Cardiac fibroblast (primary cell): ENCODE results near the gene SLC8A1.

Source experiments
- DNase-seq, 2 donors: peaks; one replicate each; pipeline versions ENCODE4 v3.0.0 to v3.0.0-alpha.2; 2010; ENCODE audit warnings: low read depth in 2 of 2
- H3K4me3 ChIP-seq, 2 donors: replicated peaks in 1 of 2; 1 replicate in 1 of 2; 2 replicates in 1 of 2; pipeline ENCODE4 v1.5.1; 2011; ENCODE audit warnings: low read depth in 2 of 2, low read length in 2 of 2, mild to moderate bottlenecking in 2 of 2, moderate library complexity in 1 of 2
- CTCF ChIP-seq: IDR thresholded peaks from one replicate; pipeline ENCODE4 v1.5.1; 2011; ENCODE audit warnings: low read depth, mild to moderate bottlenecking, low read length, inconsistent platforms

Gene SLC8A1

DNA sequence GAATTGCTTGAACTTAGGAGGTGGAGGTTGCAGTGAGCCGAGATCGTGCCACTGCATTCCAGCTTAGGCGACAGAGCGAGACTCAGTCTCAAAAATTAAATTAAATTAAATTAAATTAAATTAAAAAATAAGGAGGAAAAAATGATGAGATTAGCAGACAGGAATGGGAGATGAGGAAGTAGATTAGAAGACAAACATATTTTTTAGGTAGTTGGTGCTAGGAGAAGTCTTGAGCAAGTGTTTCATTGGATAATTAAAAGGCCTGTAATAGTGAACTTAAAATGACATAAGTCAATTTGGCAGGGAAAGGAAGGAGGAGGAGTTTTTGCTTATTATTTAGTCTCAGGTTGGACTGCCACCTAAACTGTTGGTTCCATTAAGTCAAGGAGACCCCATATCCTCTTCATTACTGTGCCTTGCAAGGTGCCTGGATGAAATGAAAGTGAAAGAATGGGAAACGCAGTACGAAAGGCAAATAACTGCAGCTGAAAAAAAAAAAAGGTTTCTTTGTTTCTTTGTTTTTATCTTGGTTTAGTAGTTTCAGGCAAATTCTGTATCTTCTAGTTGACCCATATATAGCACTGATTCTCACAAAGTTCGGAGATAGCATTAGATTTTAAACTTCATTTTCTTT lies 162.0 kb downstream of the SLC8A1 start:
- no peak overlapping the region for H3K4me3 ChIP-seq
- TF ChIP-seq CTCF: no peak
- DNase-seq: no peak

- H3K4me3 ChIP-seq: no peak overlapping the region
- no peak for TF ChIP-seq CTCF
- no peak for DNase-seq
Observed at GRCh38 chr2:40287773-40288172, 164.1 kb downstream of the SLC8A1 start.

GRCh38 chr2:40287195-40287594 lies 164.7 kb downstream of the SLC8A1 start:
- DNase-seq: peak in 1 of 2 donors; percentile 70
- no peak for TF ChIP-seq CTCF
- H3K4me3 ChIP-seq: no peak overlapping the region

DNA sequence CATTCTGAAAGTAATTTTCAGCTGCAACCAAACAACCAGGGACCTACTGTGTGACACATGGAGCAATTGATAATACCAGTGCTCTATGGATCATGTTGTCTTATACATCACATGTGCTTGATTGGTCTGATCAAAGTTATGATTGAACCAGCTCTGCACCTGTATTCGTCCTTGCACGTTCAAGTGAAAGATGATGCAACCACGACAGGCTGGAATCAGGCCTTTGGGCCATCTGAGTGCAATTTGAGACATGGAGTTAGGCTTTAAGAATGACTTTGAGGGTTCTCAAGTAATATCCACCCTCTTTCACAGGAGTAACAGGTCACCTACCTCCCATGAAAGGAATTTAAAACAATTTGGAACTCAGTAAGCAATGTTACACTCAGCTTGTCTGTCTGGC lies 165.2 kb downstream of the SLC8A1 start:
- H3K4me3 ChIP-seq: no peak overlapping the region
- no peak for TF ChIP-seq CTCF
- no peak for DNase-seq

DNA sequence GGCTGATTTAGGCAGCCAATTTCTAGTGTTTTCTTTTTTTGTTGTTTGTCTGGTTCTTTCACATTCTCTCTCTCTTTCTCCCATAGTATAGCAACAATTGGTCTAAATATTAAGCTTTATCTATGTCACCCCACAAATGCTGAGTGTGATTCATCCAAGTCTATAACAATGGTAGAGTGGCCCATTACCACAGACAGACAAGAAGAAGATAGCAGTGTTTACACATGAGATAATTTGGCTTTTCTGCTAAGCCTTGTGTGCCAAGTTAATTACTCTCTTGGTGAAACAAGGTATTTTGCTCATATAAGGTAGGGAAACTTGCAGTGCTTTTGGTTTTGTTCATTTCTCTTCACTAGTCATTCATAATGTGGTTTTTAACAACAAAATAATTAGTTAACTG lies 166.5 kb downstream of the SLC8A1 start:
- no peak overlapping the region for H3K4me3 ChIP-seq
- TF ChIP-seq CTCF: no peak
- DNase-seq: no peak

DNA sequence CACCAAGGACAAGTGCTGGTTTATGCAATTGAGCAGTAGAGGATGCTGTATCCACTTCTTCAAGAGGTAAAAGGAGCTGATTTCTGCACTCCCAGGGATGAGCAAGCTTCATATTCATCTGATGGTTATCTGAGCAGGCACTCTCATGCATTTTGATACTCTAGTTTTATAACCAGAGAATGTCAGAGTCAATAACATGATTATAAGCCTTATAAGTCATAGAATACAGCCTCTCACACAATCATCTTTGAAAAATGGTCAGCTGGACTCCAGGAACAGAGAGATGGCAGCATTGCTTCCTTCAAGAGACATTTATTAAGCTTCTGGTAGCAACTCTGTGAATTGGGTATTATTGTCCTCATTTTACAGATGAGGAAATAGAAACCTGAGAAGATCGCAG lies 167.1 kb downstream of the SLC8A1 start:
- DNase-seq: peak; percentile 46 to 57
- no peak overlapping the region for H3K4me3 ChIP-seq
- TF ChIP-seq CTCF: peak; percentile 9
